K562 (cell line): ENCODE measurements around the gene MYL5. TPM values are rescaled to one million over a fixed set of nuclear protein-coding genes. Genes with fewer than 3 reads are reported as not detected.

ENCODE experiments used
- CBX1 ChIP-seq: sonication (generic); IDR thresholded peaks from 2 replicates; pipeline ENCODE4 v1.6.1; 2016; ENCODE audit warnings: antibody characterized with exemption, low read depth, mild to moderate bottlenecking
- FOXP4 ChIP-seq: sonication (generic); formaldehyde crosslinking; IDR thresholded peaks from 2 replicates; pipeline ENCODE4 v1.8.0; 2022; ENCODE audit warnings: mild to moderate bottlenecking, missing genetic modification reagents, borderline replicate concordance
- GATAD2A ChIP-seq: fragments of 450-650 bp; IDR thresholded peaks from 2 replicates; pipeline ENCODE4 v1.6.1; 2017
- JUN ChIP-seq, 2 experiments: sonication (generic) in 1 of 2; formaldehyde crosslinking in 1 of 2; IDR thresholded peaks; 2 replicates each; pipeline versions ENCODE4 v1.6.1 to v1.8.0; 2012 to 2022; ENCODE audit warnings: borderline replicate concordance in 2 of 2, mild to moderate bottlenecking in 2 of 2, improper control_type of control experiment in 1 of 2, low read depth in 1 of 2, low read length in 1 of 2, missing genetic modification reagents in 1 of 2
- PBX2 ChIP-seq, 2 experiments: IDR thresholded peaks in 1 of 2; conservative IDR thresholded peaks in 1 of 2; 2 replicates each; pipeline ENCODE4 v1.6.1; 2016; ENCODE audit warnings: low read depth in 2 of 2, mild to moderate bottlenecking in 1 of 2, missing compliant biosample characterization in 1 of 2, missing genetic modification characterization in 1 of 2, moderate library complexity in 1 of 2
- RBBP5 ChIP-seq: fragments of 200-600 bp; sonication (generic); IDR thresholded peaks from 2 replicates; pipeline ENCODE4 v1.6.1; 2012; ENCODE audit warnings: borderline replicate concordance, mild to moderate bottlenecking, low read length, control low read depth, inconsistent platforms; ENCODE audit not compliant: insufficient read depth, poor library complexity, severe bottlenecking
- SOX6 ChIP-seq: fragments of 450-650 bp; IDR thresholded peaks from 2 replicates; pipeline ENCODE4 v1.6.1; 2014; ENCODE audit warnings: mild to moderate bottlenecking
- ZNF592 ChIP-seq: fragments of 450-650 bp; IDR thresholded peaks from 2 replicates; pipeline ENCODE4 v1.6.1; 2017; ENCODE audit warnings: antibody characterized with exemption, mild to moderate bottlenecking
- polyA plus RNA-seq, 8 experiments: library from polyadenylated mRNA; depleted of rRNA in 4 of 8; stranded (reverse) in 5 of 8; unstranded in 3 of 8; fragments of >200 nt; fragmentation: Nextera tagmentation in 2 of 8; fragmentation: Illumina TruSeq in 1 of 8; extraction: Ambion mirVana in 2 of 8; extraction: Trizol in 1 of 8; gene quantifications; 2 replicates each; pipeline versions ENCODE4 v1.2.1 to v1.2.3, GENCODE V29; 2011 to 2014; ENCODE audit warnings: inconsistent platforms in 1 of 8, missing spikeins in 1 of 8
- total RNA-seq, 7 experiments: library from RNA; depleted of rRNA in 6 of 7; stranded (reverse); fragments of >200 nt in 6 of 7; fragmentation: Illumina TruSeq in 2 of 7; extraction: Trizol in 2 of 7; gene quantifications; 2 replicates each; pipeline versions ENCODE4 v1.2.1 to v1.2.3, GENCODE V29; 2011 to 2021; ENCODE audit warnings: low replicate concordance in 1 of 7
- TF ChIP-seq, protein P1 (sequence below): sonication (generic); formaldehyde crosslinking; IDR thresholded peaks from 2 replicates; pipeline ENCODE4 v1.9.0; 2022; ENCODE audit warnings: mild to moderate bottlenecking, missing genetic modification reagents
- TF ChIP-seq, protein P2 (sequence below): sonication (generic); formaldehyde crosslinking; IDR thresholded peaks from 2 replicates; pipeline ENCODE4 v1.8.0; 2022; ENCODE audit warnings: mild to moderate bottlenecking, missing genetic modification reagents
- TF ChIP-seq, protein P3 (sequence below): fragments of 450-650 bp; formaldehyde crosslinking; IDR thresholded peaks from 2 replicates; pipeline ENCODE4 v1.4.0; 2020; ENCODE audit warnings: mild to moderate bottlenecking, mixed read lengths

Gene MYL5
- total and polyA plus RNA-seq, 9 of the 15 experiments (the other 6 are each of a cell fraction or from before 2014, with no cell fraction given) = 1.4 to 10.0 (median 4.1) TPM

GRCh38 chr4:687048-687970 is 13.0 kb downstream of the MYL5 start (continued):
- TF ChIP-seq PBX2 (CRISPR knock-in tag; IDR thresholded peaks at IDR 0.05; ENCODE audit: low read depth) = peak; percentile 87
- TF ChIP-seq PBX2 (tag; conservative IDR thresholded peaks at IDR 0.05; ENCODE audit: low read depth) = peak; percentile 85
- TF ChIP-seq CBX1 = peak; percentile 1; the same call in 1 of the 2 replicates
- TF ChIP-seq SOX6 = peak; percentile 52; the same call in 1 of the 2 replicates
- TF ChIP-seq GATAD2A = 0 out of 2 replicates have a peak, but pooled peaks have one; percentile 65
- TF ChIP-seq RBBP5 = peak; percentile 76
- TF ChIP-seq, protein P1, sequence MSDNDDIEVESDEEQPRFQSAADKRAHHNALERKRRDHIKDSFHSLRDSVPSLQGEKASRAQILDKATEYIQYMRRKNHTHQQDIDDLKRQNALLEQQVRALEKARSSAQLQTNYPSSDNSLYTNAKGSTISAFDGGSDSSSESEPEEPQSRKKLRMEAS (CRISPR knock-in tag) = peak; percentile 83
- TF ChIP-seq FOXP4 (CRISPR knock-in tag) = peak; percentile 48; the same call in 1 of the 2 replicates
- TF ChIP-seq JUN (IDR thresholded peaks at IDR 0.05; ENCODE audit: borderline replicate concordance, low read depth, low read length) = peak; percentile 82
- no peak for TF ChIP-seq JUN (CRISPR knock-in tag; IDR thresholded peaks at IDR 0.05; ENCODE audit: borderline replicate concordance)
- peak; percentile 72 for TF ChIP-seq ZNF592
- TF ChIP-seq, protein P2, sequence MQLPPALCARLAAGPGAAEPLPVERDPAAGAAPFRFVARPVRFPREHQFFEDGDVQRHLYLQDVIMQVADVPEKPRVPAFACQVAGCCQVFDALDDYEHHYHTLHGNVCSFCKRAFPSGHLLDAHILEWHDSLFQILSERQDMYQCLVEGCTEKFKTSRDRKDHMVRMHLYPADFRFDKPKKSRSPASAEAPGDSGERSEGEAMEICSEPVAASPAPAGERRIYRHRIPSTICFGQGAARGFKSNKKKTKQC (CRISPR knock-in tag) = no peak
- TF ChIP-seq, protein P3, sequence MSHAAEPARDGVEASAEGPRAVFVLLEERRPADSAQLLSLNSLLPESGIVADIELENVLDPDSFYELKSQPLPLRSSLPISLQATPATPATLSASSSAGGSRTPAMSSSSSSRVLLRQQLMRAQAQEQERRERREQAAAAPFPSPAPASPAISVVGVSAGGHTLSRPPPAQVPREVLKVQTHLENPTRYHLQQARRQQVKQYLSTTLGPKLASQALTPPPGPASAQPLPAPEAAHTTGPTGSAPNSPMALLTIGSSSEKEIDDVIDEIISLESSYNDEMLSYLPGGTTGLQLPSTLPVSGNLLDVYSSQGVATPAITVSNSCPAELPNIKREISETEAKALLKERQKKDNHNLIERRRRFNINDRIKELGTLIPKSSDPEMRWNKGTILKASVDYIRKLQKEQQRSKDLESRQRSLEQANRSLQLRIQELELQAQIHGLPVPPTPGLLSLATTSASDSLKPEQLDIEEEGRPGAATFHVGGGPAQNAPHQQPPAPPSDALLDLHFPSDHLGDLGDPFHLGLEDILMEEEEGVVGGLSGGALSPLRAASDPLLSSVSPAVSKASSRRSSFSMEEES (CRISPR knock-in tag) = no peak
